ENCODE results near the gene RASL10A.

RASL10A gene

DNA sequence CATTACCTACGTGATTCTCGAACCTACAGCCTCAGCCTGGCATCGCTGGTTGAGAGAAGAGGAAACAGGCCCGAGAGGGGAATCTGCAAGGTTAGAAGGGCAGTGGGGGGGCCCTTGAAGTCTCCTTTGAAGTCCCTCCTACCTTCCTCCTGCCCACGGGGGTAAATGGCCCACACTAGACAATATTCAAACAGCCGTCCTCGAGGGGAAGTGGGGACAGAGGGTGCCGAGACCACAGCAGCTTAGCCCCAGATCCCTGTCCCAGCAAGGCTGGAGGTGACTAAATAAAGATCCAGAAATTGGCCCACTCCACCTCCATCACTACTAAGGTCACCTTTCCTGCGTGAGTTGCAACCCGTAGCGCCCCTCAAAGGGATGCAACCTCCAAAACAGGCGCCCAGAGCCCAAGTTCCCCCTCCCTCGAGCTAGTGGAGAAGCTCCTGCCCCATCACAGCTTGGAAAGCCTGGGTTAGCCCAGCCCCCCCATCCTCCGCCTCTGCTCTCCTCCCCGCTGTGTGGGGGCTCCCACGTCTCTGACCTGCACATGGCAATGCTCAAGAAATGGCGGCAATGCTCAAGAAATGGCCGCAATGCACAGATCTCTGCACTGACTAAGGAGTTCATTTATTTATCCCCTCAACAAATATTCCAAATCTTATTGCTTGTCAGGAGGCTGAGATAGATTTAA is 788 bp upstream of the RASL10A start:
- DNase-seq = no peak

GRCh38 chr22:29314537-29315285 is 786 bp downstream of the RASL10A start:
- no peak for DNase-seq

GRCh38 chr22:29313576-29314466 is 1.7 kb downstream of the RASL10A start:
- DNase-seq = no peak

GRCh38 chr22:29313126-29313575 is 2.3 kb downstream of the RASL10A start:
- no peak for DNase-seq

DNA sequence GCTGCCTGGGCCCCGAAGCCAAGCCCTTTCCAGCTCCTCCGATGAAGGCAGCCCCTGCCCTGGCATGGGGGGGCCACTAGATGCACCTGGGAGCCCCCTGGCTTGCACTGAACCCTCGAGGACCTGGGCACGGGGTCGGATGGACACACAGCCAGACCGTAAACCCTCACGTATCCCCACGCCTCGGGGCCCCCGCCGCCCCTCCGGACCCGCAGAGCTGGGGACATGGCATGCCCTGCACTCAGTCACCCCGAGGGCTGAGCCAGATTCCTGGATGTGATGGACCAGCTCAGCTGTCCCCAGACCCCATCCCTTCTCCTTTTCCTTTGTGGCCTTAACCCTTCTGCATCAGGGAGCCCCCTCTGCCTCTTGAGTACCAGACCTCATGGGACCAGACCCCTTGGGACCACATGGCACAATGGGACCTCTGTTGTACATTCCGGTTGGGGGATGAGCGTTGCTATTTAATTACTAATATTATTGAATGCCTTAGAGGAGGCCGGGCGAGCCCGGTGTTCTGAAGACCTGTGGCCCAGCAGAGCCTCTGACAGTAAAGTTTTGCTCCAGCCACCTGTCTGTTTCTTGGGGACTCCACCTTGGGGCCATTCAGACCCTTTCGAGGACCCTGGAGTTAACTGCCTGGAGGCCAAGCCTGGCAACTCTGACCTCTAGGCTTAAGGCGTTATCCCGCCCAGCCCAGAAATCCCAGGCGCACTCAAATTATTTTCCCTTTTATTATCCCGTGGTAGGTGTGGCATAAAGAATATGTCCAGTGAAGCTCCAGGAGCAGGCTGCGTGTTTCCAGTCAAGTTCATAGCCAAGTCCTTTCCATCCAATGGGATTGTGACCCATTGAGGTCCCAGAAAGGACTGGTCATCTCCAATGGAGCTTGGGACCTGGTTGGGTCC is 3.0 kb downstream of the RASL10A start:
- DNase-seq = no peak

DNA sequence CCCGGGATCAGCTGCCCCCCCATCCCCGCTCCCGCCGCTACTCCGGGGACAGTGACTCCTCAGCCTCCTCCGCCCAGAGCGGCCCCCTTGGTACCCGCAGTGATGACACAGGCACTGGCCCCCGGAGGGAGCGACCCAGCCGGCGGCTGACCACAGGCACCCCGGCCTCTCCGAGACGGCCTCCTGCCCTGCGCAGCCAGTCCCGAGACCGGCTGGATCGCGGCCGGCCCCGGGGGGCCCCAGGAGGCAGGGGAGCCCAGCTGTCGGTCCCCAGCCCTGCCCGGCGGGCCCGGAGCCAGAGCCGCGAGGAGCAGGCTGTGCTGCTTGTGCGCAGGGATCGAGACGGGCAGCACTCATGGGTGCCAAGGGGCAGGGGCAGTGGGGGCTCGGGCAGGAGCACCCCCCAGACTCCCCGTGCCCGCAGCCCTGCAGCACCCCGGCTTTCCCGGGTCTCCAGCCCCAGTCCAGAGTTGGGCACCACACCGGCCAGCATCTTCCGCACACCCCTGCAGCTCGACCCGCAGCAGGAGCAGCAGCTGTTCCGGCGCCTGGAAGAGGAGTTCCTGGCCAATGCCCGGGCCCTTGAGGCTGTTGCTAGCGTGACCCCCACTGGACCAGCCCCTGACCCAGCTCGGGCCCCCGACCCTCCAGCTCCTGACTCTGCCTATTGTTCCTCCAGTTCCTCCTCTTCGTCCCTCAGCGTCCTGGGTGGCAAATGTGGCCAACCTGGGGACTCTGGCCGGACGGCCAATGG is 3.9 kb downstream of the RASL10A start:
- no peak for DNase-seq

DNA sequence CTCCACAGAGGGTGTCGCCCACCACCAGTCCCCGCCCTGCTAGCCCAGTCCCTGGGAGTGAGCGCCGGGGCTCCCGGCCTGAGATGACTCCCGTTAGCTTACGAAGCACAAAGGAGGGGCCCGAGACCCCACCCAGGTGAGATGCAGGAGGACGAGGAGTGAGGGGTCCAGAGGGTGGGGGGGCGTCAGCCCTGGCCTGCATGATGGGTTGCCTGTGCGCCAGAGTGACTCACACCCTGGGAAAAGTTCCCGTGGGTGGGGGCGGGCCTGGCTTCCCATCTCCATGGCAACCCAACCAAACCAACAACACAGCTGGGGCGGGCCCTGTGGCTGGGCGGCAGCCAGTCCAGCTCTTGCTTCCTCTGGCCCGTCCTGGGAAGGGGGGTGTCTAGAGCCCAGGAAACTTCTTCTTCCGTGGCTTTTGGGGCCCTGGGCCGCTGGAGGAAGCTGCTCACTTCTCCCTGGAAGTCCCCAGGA is 4.6 kb downstream of the RASL10A start:
- DNase-seq = peak; percentile 49 to 69

- DNase-seq = no peak
Observed at GRCh38 chr22:29310065-29310862, 5.2 kb downstream of the RASL10A start.

DNA sequence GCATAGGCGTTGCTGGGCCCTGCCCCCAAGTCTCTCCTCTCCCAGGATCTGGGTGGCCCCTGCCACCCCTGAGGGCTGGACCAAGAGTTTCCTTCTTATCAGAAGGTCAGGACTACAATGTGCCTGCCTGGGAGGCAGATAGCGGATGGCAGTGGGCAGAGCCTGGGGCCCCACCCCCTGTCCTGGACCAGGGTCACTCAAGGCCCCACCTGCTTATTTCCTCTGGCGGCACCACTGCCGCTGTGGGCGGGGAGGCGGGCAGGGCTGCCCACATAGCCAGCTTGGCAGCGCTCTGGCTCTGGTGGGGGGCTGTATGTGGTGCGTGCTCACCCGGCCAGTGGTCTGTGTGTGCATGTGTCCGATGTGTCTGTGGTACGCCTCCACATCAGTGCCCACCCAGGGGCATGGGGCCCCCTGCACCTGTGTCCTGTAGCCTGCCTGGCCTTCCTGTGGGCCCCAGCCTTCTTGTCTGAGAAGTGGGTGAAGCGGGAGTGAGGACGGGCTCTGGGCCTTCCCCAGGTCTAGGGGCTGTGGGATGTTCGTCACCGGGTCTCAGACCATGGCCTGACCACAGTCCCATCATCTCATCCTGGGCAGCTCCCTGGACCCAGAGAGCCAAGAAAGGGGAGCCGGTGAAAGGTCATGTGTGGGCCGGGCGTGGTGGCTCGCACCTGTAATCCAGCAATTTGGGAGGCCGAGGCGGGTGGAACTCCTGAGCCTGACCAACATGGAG is 6.0 kb downstream of the RASL10A start:
- no peak for DNase-seq

GRCh38 chr22:29308791-29309262 is 6.7 kb downstream of the RASL10A start:
- DNase-seq = no peak

GRCh38 chr22:29308148-29308790 is 7.2 kb downstream of the RASL10A start:
- no peak for DNase-seq

DNA sequence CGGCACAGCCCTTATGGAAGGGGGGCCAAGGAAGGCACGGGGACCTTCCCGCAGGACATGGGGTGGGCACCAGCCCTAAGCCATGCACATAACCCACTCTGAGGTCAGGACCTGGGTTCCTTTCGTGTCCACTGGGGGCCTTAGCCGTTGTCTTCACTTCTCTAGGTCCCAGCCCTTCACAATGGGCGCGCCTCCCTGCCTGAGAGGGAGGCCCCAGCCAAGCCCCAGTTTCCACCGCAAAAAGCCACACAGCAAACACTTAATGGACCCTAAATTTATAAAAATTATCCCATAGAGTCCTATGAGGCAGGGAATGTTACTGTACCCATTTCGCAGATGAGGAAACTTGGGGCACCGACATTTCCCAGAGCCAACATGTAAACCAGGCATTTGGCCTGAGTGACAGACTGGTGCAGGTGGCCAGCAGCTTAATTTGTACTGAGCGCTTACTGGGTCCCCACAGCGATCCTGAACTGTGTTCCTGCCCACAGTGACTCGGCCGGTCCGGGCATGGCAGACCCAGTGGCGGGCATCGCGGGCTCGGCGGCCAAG is 7.8 kb downstream of the RASL10A start:
- DNase-seq = no peak

GRCh38 chr22:29306835-29307595 is 8.5 kb downstream of the RASL10A start:
- DNase-seq = peak; percentile 10 to 47

- DNase-seq = no peak
Observed at GRCh38 chr22:29306175-29306834, 9.2 kb downstream of the RASL10A start, which contains the start of gene GAS2L1. Gene GAS2L1 (plus strand): TSS chr22:29306650. CDS start chr22:29308106, 1,456 bp downstream.

- no peak for DNase-seq
Observed at GRCh38 chr22:29305836-29306174, 9.7 kb downstream of the RASL10A start.

- no peak for DNase-seq
Observed at GRCh38 chr22:29302681-29303465, 12.6 kb downstream of the RASL10A start.

DNA sequence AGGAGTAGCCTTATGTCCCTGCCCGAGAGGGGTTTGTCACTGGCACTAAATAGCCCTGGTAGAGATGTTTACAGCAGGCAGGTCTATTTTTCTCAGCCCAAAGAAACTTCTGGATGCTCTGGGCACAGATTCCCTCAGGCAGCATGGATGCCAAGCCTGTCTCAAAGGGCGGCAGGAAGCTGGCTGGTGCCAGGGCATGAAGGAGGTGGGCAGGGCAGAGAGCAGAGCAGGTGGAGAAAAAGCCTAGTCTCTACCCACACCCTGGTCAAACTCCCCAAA is 13.2 kb downstream of the RASL10A start:
- DNase-seq = no peak
